Gastroesophageal sphincter (tissue), 3 donors: ENCODE measurements around the gene CIZ1.

Source experiments
- CTCF ChIP-seq, 4 experiments: fragments of 200-600 bp in 2 of 4; fragments of 450-650 bp in 2 of 4; sonication (generic) in 1 of 4; IDR thresholded peaks; one replicate each; pipeline ENCODE4 v1.5.1; 2017 to 2019; ENCODE audit warnings: antibody characterized with exemption in 4 of 4, mild to moderate bottlenecking in 2 of 4, moderate library complexity in 2 of 4
- POLR2A ChIP-seq, 2 donors: fragments of 450-650 bp; IDR thresholded peaks; one replicate each; pipeline ENCODE4 v1.6.1; 2017; ENCODE audit warnings: antibody characterized with exemption in 2 of 2, mild to moderate bottlenecking in 2 of 2, moderate library complexity in 1 of 2
- POLR2AphosphoS5 ChIP-seq: sonication (generic); formaldehyde crosslinking; IDR thresholded peaks from one replicate; pipeline ENCODE4 v1.6.1; 2017; ENCODE audit warnings: antibody characterized with exemption

GRCh38 chr9:128188209-128188608 is 3.2 kb downstream of the CIZ1 start:
- TF ChIP-seq CTCF (IDR thresholded peaks at IDR 0.05) (no peak), POLR2A (IDR thresholded peaks at IDR 0.05) (no peak), POLR2AphosphoS5 (no peak)
